Body of pancreas (tissue), 4 donors: Measurements from ENCODE around the gene NOG. TPM values are rescaled to one million over a fixed set of nuclear protein-coding genes. Genes with fewer than 3 reads are reported as not detected.

Experiments used
- ATAC-seq: fragments of 150-250 bp; one replicate; pipeline ENCODE4 v1.9.1; 2016
- DNase-seq, 4 donors: peaks; one replicate each; pipeline ENCODE4 v3.0.0-alpha.2; 2019
- H3K27ac ChIP-seq, 4 donors: fragments of 200-600 bp; sonication (generic); 1 replicate in 3 of 4; 2 replicates in 1 of 4; pipeline versions ENCODE4 v1.5.1 to v1.6.1; 2016 to 2019; ENCODE audit warnings: mild to moderate bottlenecking in 1 of 4, mixed read lengths in 1 of 4, moderate library complexity in 1 of 4
- H3K27me3 ChIP-seq, 2 donors: fragments of 200-600 bp; sonication (generic); one replicate each; pipeline ENCODE4 v1.6.0; 2016; ENCODE audit warnings: mild to moderate bottlenecking in 1 of 2
- H3K36me3 ChIP-seq, 2 donors: fragments of 200-600 bp; sonication (generic); replicated peaks in 1 of 2; 2 replicates each; pipeline ENCODE4 v1.5.1; 2016; ENCODE audit warnings: low read depth in 2 of 2; ENCODE audit not compliant: insufficient read depth in 1 of 2
- H3K4me1 ChIP-seq: fragments of 200-600 bp; sonication (generic); one replicate; pipeline ENCODE4 v1.6.0; 2016
- H3K4me3 ChIP-seq, 2 donors: fragments of 200-600 bp; sonication (generic); 1 replicate in 1 of 2; 2 replicates in 1 of 2; pipeline ENCODE4 v1.5.1; 2016 to 2019
- H3K9me3 ChIP-seq, 3 donors: fragments of 200-600 bp; sonication (generic); 1 replicate in 2 of 3; 2 replicates in 1 of 3; pipeline ENCODE4 v1.5.1; 2016
- POLR2A ChIP-seq, 3 donors: fragments of 450-650 bp; IDR thresholded peaks; one replicate each; pipeline ENCODE4 v1.6.1; 2016; ENCODE audit warnings: antibody characterized with exemption in 3 of 3, mild to moderate bottlenecking in 2 of 3
- WGBS, 2 donors: methylation state at CpG; one replicate each; pipeline ENCODE4 v1.1.5; 2017; 5-methylcytosine and 5-hydroxymethylcytosine counted together
- intact Hi-C: fragments of 100-400 bp; cut with DNase I; formaldehyde crosslinking; loops from one replicate; pipeline ENCODE4 v1.15.1; 2023
- total RNA-seq, 2 donors: library from RNA; depleted of rRNA; stranded (reverse); fragments of >200 nt; gene quantifications; one replicate each; pipeline ENCODE4 v1.1.0, GENCODE V29; 2016
- TF ChIP-seq, protein P1 (sequence below), 7 experiments: fragments of 450-650 bp in 4 of 7; fragments of 200-600 bp in 3 of 7; sonication (generic) in 3 of 7; IDR thresholded peaks; one replicate each; pipeline ENCODE4 v1.5.1; 2016 to 2019; ENCODE audit warnings: antibody characterized with exemption in 7 of 7

The NOG gene
- total RNA-seq, 2 donors from 2014 or later: 3.0 TPM; not detected in 1

GRCh38 chr17:56637254-56637653 is 43.8 kb downstream of the NOG start:
- Histone ChIP-seq H3K27me3 (no peaks in the 10 kb centered on the region), H3K36me3 (no peaks in the 10 kb centered on the region), H3K4me3 (no peak overlapping the region), H3K27ac (no peak overlapping the region), H3K4me1 (no peaks in the 10 kb centered on the region), H3K9me3 (no peaks in the 10 kb centered on the region)
- TF ChIP-seq POLR2A (IDR thresholded peaks at IDR 0.05): no peak
- TF ChIP-seq, protein P1, sequence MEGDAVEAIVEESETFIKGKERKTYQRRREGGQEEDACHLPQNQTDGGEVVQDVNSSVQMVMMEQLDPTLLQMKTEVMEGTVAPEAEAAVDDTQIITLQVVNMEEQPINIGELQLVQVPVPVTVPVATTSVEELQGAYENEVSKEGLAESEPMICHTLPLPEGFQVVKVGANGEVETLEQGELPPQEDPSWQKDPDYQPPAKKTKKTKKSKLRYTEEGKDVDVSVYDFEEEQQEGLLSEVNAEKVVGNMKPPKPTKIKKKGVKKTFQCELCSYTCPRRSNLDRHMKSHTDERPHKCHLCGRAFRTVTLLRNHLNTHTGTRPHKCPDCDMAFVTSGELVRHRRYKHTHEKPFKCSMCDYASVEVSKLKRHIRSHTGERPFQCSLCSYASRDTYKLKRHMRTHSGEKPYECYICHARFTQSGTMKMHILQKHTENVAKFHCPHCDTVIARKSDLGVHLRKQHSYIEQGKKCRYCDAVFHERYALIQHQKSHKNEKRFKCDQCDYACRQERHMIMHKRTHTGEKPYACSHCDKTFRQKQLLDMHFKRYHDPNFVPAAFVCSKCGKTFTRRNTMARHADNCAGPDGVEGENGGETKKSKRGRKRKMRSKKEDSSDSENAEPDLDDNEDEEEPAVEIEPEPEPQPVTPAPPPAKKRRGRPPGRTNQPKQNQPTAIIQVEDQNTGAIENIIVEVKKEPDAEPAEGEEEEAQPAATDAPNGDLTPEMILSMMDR (IDR thresholded peaks at IDR 0.05): no peak
- DNase-seq (no peak), ATAC-seq (no peak)
- whole genome bisulfite sequencing, 2 donors: 68 to 69% methylated on average over 8 of the region's 8 CpGs
- intact Hi-C loops: no loop called here

- TF ChIP-seq, protein P1 (IDR thresholded peaks at IDR 0.05): no peak
- TF ChIP-seq POLR2A (IDR thresholded peaks at IDR 0.05): no peak
- no peak for DNase-seq
- H3K4me3 ChIP-seq: no peak overlapping the region
- no peaks in the 10 kb centered on the region for H3K27me3 ChIP-seq
- H3K9me3 ChIP-seq: no peaks in the 10 kb centered on the region
- no peaks in the 10 kb centered on the region for H3K4me1 ChIP-seq
- no peak for ATAC-seq
- intact Hi-C loops: no loop called here
- no peaks in the 10 kb centered on the region for H3K36me3 ChIP-seq
- no peak overlapping the region for H3K27ac ChIP-seq
- WGBS, 2 donors: 50 to 58% methylated on average over 11 of the region's 11 CpGs
These were observed 45.1 kb downstream of the NOG start for GRCh38 chr17:56638591-56639051.

DNA sequence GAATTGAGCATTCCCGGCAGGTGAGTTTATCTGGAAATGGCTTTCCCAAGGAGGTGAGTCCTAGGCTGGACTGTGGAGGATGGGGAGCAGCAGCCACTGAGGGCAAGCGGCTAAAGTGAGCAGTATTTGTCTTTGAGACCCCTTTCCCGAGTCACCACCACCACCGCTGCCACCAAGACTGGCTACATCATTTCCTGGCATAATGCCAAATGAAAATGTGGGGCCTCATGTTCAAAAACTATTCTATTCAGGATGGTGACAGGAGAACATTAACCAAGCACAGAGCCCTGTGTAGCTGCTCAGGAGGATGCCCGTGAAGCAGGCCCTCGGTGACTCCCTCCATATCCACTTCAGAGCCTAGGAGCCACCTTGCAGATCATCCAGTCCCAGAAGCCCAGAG is 46.0 kb downstream of the NOG start:
- Histone ChIP-seq H3K4me3 (no peak overlapping the region), H3K9me3 (no peaks in the 10 kb centered on the region), H3K27ac (no peak overlapping the region), H3K36me3 (no peaks in the 10 kb centered on the region), H3K27me3 (no peaks in the 10 kb centered on the region), H3K4me1 (no peaks in the 10 kb centered on the region)
- TF ChIP-seq POLR2A (IDR thresholded peaks at IDR 0.05): no peak
- intact Hi-C loops: no loop called here
- no peak for DNase-seq
- no peak for ATAC-seq
- 43 to 54% methylated on average over 6 of the region's 6 CpGs for WGBS, 2 donors

DNA sequence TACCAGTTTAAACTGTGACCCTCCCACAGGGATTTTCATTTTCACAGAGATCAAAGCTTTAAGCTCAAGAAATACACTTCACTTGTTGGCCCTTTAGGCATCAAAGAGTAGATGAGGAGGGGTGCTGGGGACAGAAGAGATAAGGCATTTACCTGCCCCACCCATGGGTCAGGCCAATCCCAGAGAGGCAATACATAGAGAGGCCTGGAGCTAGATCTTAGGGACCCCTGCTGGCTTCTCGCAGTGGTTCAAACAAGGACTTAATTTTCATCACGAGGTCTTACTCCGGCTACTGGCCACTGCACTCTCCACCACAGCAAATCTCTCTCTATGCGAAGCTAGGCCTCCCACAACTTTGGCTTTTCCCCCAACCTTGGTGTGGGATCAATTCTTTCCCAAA is 46.6 kb downstream of the NOG start:
- no peaks in the 10 kb centered on the region for H3K27me3 ChIP-seq
- no peak overlapping the region for H3K4me3 ChIP-seq
- 57 to 66% methylated on average over 4 of the region's 4 CpGs for WGBS, 2 donors
- no peaks in the 10 kb centered on the region for H3K36me3 ChIP-seq
- DNase-seq: no peak
- ATAC-seq: no peak
- intact Hi-C loops: no loop called here
- no peak overlapping the region for H3K27ac ChIP-seq
- no peaks in the 10 kb centered on the region for H3K4me1 ChIP-seq
- no peaks in the 10 kb centered on the region for H3K9me3 ChIP-seq
- no peak for TF ChIP-seq POLR2A (IDR thresholded peaks at IDR 0.05)
- TF ChIP-seq, protein P1 (IDR thresholded peaks at IDR 0.05): no peak

DNA sequence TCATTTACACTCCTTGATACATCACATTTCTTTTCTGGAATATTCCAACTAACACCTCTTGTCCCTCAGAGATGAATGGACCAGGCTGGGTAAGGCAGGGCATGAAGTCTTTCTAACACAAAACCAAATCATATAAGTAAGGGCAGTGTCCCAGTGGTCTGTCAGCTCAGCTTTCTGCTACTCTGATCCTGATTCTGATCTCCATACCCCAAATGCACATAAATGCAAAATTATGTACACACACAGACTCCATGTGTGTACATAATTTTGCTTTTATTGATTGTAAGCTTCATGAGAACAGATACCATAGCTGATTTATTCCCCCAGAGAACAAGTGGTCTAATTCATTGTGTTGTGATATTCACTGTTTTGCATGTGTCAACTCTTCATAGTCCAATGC is 47.9 kb downstream of the NOG start:
- Histone ChIP-seq H3K4me3 (no peak overlapping the region), H3K27me3 (no peaks in the 10 kb centered on the region), H3K4me1 (no peaks in the 10 kb centered on the region), H3K27ac (no peak overlapping the region), H3K36me3 (no peaks in the 10 kb centered on the region), H3K9me3 (no peaks in the 10 kb centered on the region)
- intact Hi-C loops: no loop called here
- ATAC-seq (no peak), DNase-seq (no peak)
- TF ChIP-seq, protein P1 (IDR thresholded peaks at IDR 0.05): no peak
- TF ChIP-seq POLR2A (IDR thresholded peaks at IDR 0.05): no peak
